GM12891 (cell line): Measurements from ENCODE around the gene GFOD1.
"Not testable (repeated sequence)": the region's sequence is repeated elsewhere in the genome, so short reads cannot be mapped to it uniquely, and the experiment has no call there.

Experiments used
- DNase-seq: peaks from one replicate; pipeline ENCODE4 v3.0.0; 2011; ENCODE audit warnings: low spot score; ENCODE audit not compliant: insufficient read length
- FAIRE-seq: peaks from 2 replicates; lab custom pipeline; 2011; peaks lifted over from hg19 to GRCh38; lab: Jason Lieb, UNC
- PAX5 ChIP-seq: IDR thresholded peaks from 2 replicates; pipeline ENCODE4 v1.6.1; 2011; ENCODE audit warnings: low read length, moderate library complexity, mild to moderate bottlenecking; ENCODE audit not compliant: insufficient read depth, severe bottlenecking
- POLR2A ChIP-seq: IDR thresholded peaks from 2 replicates; pipeline ENCODE4 v1.6.1; 2011; ENCODE audit warnings: low read depth, low read length, control low read depth
- POLR2AphosphoS5 ChIP-seq: IDR thresholded peaks from 2 replicates; pipeline ENCODE4 v1.6.1; 2011; ENCODE audit warnings: low read depth, low read length, control low read depth
- POU2F2 ChIP-seq: IDR thresholded peaks from 2 replicates; pipeline ENCODE4 v1.6.1; 2011; ENCODE audit warnings: low read depth, mild to moderate bottlenecking, control low read depth, low read length, moderate library complexity
- SPI1 ChIP-seq: IDR thresholded peaks from 2 replicates; pipeline ENCODE4 v1.6.1; 2011; ENCODE audit warnings: low read depth, low read length, control low read depth
- TAF1 ChIP-seq: IDR thresholded peaks from 2 replicates; pipeline ENCODE4 v1.6.1; 2011; ENCODE audit warnings: low read depth, low read length, control low read depth

GFOD1 gene

DNA sequence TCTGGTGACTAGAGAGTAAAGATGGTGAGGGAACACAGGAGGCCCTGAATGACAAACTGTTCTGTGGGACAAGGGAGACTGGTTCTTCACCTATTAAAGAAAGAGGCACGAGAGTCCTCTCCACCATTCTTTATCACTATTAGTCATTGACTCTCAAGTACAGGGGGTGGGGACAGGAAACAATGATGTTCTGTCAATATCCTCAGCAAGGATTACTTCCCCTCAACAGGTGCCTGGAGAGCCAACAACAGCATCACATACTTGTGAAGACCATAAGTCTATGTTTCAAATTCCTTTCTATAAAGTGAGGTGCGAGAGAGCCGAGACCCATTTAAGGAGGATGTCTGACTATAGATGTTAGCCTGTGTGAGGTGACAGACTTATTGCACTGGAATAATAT is 86.6 kb downstream of the GFOD1 start:
- FAIRE-seq (peak; percentile 91), DNase-seq (no peak)
- TF ChIP-seq PAX5 (no peak), TAF1 (no peak), POU2F2 (no peak), SPI1 (no peak; the same call in 1 of the 2 replicates), POLR2AphosphoS5 (no peak), POLR2A (no peak)

DNA sequence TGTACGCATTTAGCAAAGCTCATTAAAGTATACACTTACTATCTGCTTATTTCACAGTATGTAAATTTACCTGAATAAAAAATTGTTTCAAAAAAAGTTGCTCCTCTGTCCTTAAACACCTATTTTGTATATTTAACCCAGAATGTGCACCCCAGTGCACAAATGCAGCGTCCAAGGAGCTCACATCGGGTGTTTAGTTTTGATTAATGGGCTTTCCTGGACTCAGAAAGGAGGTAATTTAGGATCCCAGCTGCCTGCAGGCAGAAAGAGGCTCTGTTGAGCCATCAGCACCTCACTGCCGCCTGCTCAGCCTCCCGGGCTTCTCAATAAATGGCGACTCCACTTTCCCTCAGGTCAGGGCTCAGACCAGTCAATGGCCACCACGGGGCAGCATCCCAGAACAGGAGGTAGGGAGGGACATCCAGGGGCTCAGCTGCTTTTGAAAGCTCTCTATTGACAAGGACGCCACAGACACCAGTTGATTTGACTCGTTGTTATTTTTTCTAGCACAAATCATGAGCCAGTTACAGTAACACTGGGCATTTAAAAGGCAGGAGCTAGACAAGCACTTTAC is 88.9 kb downstream of the GFOD1 start:
- FAIRE-seq (no peak), DNase-seq (no peak)
- no peak for TF ChIP-seq POLR2AphosphoS5
- no peak for TF ChIP-seq TAF1
- TF ChIP-seq POU2F2: no peak
- TF ChIP-seq POLR2A: no peak
- TF ChIP-seq PAX5: no peak
- no peak for TF ChIP-seq SPI1

DNA sequence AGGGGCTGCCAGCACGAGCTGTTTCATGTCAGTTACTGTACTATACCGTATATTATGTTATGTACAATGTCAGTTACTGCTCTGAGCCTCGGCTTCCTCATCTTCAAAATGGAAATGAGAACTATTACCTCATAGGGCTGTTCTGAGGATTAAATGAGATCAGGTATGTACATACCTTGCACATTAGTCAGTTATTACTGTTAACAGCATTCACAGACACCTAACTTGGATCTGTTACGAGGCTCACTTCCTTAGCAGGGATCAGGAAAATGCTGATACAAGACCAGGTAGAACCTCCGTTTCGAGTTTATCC is 89.4 kb downstream of the GFOD1 start:
- TF ChIP-seq PAX5: no peak
- TF ChIP-seq TAF1: no peak
- no peak for TF ChIP-seq POLR2AphosphoS5
- no peak for TF ChIP-seq SPI1
- TF ChIP-seq POU2F2: no peak
- TF ChIP-seq POLR2A: no peak
- FAIRE-seq: peak; percentile 75
- DNase-seq: no peak

DNA sequence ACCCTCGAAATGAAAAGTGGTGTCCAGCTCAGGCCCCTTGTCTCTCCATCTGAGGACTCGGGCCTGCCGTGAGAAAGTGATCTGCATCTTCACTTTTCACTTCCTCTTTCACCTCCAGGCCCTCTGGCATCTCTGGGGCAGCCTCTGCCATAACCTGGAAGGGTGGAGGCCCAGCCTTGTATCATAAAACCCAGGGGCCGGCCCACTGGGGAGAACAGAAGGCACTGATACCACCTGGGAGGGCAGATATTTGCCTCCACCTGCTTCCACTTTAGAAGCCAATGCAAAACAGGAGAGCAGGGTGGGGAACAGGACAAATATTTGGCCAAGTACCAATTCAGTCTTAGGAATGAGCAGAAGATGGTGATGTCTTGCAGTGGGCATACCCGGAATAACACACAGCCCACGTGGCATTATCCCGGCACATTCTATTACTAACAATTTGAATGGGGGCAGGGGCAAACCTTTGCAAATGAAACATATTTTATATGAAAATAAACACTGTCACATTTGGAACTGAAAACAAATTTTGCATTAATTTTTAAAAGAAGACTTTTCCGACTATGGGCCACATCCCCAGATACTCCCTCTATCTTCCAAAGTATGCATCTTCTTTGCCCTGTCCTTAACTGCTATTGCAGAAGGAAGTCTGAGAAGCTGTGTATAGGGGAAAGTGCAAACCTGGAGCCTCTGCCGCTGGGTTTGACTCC is 89.9 kb downstream of the GFOD1 start:
- TF ChIP-seq POU2F2 (no peak), SPI1 (peak; percentile 99)
- DNase-seq: peak; percentile 46
- FAIRE-seq: peak; percentile 86

DNA sequence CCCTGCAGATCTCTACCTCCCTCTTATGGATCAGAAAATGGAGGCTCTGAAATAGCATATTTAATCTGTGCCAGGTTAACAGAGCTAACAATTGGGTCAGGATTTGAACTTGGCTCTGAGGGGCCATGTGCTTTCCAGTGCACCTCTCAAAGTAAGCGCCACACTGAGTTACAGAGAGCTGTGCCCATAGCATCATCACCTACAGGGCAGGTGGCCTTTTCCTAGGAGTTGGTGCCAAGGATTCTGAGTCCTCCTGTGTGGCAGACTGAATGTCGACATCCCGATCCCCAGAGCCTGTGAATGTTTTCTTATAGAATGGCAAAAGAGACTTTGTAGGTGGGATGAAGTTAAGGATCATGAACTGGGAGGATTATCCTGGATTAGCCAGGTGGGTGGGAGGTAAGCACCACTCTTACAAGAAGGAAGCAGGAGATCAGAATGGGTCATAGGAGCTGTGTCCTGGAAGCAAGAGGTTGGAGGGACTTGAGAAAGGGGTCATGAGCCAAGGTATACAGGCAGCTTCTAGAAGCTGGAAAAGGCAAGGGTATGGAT is 91.1 kb downstream of the GFOD1 start:
- no peak for TF ChIP-seq POU2F2
- no peak for TF ChIP-seq POLR2A
- no peak for TF ChIP-seq TAF1
- no peak for TF ChIP-seq PAX5
- TF ChIP-seq SPI1: no peak
- TF ChIP-seq POLR2AphosphoS5: no peak
- DNase-seq (no peak), FAIRE-seq (peak; percentile 35)

DNA sequence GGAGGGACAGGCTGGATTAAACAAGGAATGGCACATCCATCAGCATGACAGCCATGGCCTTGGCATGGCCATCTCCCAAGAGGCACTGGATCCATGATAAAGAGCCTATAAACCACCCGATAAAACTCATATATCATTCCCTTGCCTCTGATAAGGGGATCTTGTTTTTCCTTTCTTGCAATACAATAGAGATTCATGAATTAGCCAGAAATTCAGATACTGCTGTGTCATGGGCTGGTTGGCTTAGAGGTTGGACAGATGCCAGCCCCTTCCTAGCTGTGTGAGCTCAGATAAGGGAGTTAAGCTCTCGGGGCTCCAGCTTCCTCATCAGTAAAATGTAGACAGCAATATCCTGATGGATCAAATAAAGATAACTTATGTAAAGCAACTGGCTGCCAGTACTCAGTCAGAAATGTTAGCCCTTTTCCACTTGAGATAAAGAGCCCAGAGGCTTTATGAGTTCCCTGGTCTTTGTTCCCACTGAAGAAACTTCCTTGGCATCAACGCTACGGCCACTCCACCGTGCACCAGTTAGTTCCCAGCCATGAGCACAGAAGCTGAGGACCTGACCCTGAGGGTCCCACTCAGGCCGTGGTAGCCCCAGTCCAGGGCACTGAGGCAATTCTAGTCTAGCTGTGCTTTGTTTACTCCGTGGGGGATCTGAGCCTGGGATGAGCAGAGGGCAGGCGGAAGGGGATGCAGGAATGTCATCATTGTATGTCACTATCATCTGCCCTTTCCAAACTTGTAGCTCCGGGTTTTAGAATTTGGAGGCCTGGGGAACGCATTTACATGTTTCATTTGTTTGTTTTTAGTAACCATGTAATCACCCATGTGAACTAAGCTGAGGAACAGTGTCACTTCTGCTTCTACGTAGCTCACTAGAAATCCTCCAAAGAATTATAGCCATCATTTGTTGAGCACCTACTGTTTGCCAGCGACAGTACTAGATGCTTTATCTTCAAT is 91.8 kb downstream of the GFOD1 start:
- DNase-seq (no peak), FAIRE-seq (peak; percentile 83)
- TF ChIP-seq POLR2A: no peak
- no peak for TF ChIP-seq PAX5
- TF ChIP-seq SPI1: peak; percentile 85
- peak; percentile 36; the same call in 1 of the 2 replicates for TF ChIP-seq POU2F2
- TF ChIP-seq POLR2AphosphoS5: no peak
- TF ChIP-seq TAF1: no peak

DNA sequence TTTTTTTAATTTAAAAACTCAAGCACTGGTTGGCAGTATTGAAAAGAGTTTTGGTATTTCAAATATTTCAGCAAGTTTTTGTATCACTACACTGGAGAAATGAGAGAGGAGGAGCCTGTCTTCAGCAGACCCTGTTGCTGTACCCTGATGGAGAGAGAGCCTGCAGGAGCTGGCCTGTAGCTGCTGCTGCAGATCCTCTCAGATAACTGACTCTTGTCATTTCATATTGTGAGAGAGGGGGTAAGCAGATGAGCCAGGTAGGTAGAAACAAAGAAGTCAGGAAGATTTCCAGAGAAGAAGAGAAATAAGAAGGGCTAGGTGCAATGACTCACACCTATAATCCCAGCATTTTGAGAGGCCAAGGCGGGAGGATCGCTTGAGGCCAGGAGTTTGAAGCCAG is 94.9 kb downstream of the GFOD1 start:
- TF ChIP-seq POLR2A (no peak), POU2F2 (no peak), POLR2AphosphoS5 (no peak), TAF1 (no peak), SPI1 (no peak), PAX5 (no peak)
- FAIRE-seq (no peak), DNase-seq (no peak)

DNA sequence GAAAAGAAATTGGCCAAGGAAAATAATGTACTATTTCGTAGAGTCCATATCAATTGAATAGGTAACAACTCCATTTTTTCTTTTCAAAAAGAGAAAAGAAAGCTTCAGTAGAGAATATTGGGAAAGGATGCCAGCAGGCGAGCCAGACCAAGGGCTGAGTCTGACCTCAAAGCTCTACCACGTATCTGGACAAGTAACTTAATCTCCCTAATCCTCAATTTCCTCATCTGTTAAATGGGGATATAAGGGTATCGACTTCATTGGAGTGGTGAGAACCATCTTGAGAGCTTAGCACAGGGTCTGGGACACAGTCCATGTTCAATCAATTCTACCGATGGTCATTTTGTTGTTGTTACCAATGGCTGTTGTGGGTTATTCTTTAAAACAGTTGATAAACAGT is 95.9 kb downstream of the GFOD1 start:
- TF ChIP-seq POLR2AphosphoS5: no peak
- no peak for TF ChIP-seq TAF1
- TF ChIP-seq POLR2A: no peak
- TF ChIP-seq POU2F2: no peak
- no peak for TF ChIP-seq PAX5
- no peak for TF ChIP-seq SPI1
- DNase-seq (no peak), FAIRE-seq (no peak)

DNA sequence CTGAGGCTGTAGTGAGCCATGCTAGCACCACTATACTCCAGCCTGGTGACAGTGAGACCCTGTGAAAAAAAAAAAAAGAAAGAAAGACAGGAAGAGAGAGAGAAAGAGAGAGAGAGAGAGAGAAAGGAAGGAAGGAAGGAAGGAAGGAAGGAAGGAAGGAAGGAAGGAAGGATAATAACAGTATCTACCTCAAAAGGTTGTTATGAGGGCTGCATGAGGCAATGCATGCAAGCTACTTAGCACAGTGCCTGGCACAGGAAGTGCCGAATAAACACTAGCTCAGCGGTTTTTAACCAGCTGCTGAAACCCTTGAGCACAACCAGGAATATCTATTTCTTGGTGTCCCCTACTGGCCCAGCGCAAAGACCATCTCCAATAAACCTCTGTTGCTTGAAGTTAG is 96.7 kb downstream of the GFOD1 start:
- DNase-seq (no peak), FAIRE-seq (no peak)
- no peak for TF ChIP-seq POU2F2
- TF ChIP-seq POLR2AphosphoS5: no peak
- no peak for TF ChIP-seq TAF1
- TF ChIP-seq PAX5: no peak
- TF ChIP-seq SPI1: no peak
- no peak for TF ChIP-seq POLR2A

DNA sequence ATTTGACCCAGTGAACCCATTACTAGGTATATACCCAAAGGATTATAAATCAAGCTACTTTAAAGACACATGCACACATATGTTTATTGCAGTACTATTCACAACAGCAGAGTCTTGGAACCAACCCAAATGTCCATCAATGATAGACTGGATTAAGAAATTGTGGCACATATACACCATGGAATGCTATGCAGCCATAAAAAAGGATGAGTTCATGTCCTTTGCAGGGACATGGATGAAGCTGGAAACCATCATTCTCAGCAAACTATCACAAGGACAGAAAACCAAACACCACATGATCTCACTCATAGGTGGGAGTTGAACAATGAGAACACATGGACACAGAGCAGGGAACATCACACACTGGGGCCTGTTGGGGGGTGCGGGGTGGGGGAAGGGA is 98.2 kb downstream of the GFOD1 start:
- DNase-seq, FAIRE-seq: not testable (repeated sequence)

DNA sequence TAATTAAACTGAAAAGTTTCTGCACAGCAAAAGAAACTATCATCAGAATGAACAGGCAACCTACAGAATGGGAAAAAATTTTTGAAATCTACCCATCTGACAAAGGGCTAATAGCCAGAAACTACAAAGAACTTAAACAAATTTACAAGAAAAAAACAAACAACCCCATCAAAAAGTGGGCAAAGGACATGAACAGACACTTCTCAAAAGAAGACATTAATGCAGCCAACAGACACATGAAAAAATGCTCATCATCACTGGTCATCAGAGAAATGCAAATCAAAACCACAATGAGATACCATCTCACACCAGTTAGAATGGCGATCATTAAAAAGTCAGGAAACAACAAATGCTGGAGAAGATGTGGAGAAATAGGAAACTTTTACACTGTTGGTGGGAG is 98.6 kb downstream of the GFOD1 start:
- FAIRE-seq, DNase-seq: not testable (repeated sequence)
